ENCODE results near the gene KANSL3.
"Not testable (repeated sequence)": the region's sequence is repeated elsewhere in the genome, so short reads cannot be mapped to it uniquely, and the experiment has no call there.

Gene KANSL3

DNA sequence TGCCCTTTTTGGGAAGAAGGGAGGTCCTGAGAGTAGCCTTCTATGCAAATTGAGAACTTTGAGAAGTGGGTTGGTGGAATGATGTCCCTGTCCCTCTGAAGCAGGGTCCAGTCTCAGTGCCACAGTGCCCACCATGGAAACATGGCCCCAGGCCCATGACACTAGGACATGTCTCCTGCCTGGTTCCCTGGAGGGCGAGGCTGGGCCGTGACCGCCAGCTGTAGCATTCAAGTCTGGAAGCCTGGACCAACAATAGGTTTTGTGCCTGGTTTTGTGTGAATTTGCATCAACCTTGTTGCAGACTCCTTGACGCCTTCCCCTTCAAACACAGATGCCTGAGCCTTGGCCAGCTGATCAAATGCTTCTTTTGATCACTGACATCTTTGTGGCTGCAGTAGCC is 74.1 kb downstream of the KANSL3 start:
- no peak for DNase-seq (ENCODE audit: low read depth, low spot score)

DNA sequence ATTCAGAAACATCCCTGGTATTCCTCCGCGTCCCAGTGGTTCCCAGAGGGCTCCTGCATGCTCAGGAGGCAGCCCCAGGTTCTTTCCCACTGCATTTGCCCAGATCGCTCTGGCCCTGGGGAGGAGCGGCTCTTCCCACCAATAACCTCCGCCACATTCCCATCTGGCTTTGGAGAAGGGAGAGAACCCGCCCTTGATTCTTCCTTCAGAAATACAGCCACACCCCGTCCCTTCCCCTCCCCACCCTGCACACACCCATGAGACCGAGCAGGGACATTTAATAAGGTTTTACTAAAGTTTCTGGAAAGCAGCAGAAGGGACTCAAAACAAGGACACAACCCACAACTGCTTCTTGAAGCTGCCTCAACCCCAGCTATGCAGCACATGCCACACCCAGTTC is 79.6 kb downstream of the KANSL3 start:
- no peak for DNase-seq (ENCODE audit: low read depth, low spot score)

DNA sequence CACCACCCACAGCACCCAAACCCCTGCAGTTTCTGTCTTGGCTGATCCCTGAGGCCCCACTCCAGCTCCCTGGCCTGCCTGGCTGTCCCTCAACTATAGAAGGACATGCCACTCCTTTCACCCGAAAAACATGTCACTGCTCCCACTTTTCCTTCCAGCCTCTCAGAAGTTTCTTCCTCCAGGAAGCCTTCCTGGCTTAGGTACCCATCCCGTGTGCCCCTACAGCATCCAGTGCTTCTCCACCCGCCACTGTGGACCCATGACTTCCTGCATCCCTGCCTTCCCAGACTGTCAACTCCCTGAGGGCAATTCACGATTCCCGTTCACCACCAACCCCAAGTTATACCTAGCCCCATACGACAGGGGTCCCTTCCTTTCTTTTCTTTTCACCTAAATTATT is 80.1 kb downstream of the KANSL3 start:
- no peak for DNase-seq (ENCODE audit: low read depth, low spot score)

DNA sequence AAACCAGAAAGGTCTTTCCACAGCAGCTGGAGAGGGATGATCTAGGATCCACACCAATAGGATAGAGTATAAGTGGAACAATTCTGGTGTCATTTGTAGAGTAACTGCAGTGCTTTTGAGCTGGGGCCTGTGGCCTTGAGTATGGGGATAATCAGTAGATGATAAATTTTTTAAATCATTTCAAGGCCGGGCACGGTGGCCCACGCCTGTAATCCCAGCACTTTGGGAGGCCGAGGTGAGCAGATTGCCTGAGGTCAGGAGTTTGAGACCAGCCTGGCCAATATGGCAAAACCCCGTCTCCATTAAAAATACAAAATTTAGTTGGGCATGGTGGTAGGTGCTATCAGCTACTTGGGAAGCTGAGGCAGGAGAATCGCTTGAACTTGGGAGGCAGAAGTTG is 80.7 kb downstream of the KANSL3 start:
- DNase-seq (ENCODE audit: low read depth, low spot score) = not testable (repeated sequence)

DNA sequence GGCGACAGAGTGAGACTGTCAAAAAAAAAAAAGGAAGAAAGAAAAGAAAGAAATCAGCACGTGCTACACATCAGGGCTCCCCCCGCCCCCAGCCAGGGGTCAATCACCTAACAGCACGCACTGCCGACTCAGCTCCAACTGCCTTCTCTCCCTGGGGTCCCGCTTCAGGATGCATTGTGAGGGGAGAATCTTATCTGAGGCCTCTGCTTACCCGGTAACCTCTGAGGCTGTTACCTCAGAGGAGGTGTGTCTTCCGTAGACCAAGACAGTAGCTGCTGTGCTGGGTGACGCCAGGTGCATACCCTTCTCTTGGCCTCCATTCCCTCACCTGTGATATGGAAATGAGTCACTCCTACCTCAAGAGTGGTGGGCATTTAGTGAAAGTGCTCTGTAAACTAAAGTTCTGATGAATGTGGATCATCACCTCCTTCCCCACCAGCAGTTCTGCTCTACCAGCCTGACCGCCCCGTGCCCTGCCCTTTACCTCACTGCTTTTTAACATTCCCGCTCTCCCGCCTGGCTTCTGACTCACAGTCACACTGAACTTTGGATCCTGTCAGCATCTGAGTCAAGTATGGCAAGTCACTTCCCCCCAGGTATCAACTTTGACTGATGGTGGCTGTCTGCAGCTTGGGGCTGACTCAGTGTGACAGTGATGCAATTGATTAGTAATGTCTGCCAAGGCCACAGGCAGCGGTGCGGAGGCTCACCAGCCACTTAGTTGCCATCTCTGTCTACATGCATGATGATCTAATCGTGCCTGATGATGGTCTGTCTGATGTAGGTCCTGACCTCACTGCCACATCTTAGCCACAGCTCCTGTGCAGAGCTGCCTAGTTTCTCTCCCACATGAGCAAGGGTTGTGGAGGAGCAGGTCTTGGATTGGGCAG is 81.4 kb downstream of the KANSL3 start:
- no peak for DNase-seq (ENCODE audit: low read depth, low spot score)

DNA sequence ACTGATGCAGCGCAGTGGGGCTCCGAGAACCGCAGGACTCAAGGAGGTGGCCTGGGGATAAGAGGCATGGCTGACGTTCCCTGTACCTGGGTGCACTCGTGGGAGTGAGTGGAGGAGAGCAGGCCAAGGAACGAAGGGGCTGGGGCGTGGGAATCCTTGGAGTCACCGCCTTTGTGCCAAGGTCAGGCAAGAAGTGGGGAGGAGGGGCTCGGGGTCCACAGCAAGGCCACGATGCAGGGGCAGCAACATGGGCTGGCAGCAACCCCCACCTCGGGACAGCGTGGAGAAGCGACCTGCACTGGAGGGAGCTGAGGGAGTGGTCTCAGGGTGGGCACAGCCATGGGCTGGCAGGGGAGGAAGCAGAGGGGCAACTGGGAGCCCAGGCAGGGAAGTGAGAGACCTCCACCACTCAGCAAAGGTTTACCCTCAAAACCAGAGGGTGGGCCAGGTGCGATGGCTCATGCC is 82.9 kb downstream of the KANSL3 start:
- no peak for DNase-seq (ENCODE audit: low read depth, low spot score)

DNA sequence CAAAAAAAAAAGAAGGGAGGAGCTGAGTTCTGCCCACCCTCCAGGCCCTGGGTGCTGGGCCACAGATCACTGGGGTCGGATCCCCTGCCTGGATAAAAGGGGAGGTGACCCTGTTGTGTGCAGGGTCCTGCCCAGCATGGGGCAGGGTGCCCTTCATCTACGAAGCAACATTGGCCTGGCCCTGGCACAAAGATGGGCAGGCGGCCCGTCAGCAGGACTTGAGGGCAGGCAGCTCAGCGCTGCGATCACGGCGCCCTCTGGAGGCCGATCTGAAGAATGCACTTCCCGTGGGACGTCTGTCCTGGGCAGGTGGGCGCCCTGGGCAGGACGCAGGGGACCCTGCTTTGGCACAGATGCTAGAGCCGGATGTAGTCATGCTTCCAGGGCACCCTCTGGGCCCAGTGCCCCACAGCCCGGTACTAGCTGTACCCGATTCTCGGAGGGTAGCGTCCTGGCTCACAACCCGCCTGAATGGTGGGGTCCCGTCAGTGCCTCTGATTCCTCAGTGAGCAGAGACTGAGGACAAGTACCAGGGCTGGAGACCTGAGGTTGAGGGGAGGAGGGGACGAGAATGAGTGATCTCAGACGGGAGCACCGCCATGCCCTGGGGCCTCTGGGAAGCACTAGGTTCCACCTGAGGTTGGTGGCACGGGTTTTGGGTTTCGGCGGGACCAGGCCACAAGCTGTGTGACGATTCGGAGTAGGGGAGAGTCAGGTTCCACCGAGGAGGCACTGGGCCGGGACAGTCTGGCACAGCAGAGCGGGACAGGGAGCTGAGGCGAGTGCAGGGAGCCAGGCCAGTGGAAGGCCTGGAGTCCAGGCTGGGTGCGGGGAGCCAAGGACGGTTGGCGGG is 83.6 kb downstream of the KANSL3 start:
- DNase-seq (ENCODE audit: low read depth, low spot score) = no peak

DNA sequence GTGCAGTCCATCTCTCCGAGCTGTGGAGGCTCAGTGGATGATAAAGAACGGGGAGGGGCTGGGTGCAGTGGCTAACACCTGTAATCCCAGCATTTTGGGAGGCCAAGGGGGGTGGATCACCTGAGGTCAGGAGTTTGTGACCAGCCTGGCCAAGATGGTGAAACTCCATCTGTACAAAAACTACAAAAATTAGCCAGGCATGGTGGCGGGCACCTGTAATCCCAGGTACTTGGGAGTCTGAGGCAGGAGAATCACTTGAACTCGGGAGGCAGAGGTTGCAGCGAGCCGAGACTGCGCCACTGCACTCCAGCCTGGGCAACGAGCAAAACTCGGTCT is 84.2 kb downstream of the KANSL3 start:
- DNase-seq (ENCODE audit: low read depth, low spot score) = not testable (repeated sequence)

DNA sequence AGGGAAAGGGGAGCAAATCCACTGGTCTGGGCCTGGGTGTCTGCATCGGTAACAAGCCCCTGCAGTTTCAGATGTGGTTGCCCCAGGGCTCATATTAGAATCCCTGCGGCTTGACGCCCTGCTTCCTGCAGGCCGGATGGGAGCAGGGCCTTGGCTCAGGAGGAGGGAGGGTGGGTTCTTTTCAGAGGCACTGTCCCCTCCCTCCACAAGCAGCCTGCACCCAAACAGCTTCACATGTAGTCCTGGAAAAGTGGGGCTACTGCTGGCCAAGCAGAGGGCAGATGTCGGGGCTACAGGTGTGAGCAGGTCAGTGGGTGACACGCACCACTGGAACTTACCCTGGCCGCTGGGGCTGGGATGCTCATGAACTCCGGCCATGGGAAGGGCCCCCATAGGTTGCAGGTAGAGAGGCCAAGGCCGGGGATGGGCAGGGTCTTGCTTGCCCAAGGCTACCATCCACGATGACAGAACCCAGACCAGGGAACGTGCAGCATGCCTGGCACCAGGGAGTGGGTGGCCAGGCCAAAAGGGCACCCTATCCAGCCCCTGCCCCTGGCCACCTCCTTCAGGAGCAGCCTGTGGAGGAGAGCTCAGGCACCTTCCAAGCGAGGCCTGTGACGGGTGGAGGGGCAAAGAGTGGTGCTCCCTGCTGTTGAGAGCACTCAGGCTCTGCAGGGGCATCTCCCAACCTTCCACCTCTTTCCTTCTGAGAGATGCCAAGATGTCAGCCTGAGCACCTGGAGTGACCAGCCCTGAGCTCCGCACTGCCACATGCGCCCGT is 84.7 kb downstream of the KANSL3 start:
- DNase-seq (ENCODE audit: low read depth, low spot score) = no peak

DNA sequence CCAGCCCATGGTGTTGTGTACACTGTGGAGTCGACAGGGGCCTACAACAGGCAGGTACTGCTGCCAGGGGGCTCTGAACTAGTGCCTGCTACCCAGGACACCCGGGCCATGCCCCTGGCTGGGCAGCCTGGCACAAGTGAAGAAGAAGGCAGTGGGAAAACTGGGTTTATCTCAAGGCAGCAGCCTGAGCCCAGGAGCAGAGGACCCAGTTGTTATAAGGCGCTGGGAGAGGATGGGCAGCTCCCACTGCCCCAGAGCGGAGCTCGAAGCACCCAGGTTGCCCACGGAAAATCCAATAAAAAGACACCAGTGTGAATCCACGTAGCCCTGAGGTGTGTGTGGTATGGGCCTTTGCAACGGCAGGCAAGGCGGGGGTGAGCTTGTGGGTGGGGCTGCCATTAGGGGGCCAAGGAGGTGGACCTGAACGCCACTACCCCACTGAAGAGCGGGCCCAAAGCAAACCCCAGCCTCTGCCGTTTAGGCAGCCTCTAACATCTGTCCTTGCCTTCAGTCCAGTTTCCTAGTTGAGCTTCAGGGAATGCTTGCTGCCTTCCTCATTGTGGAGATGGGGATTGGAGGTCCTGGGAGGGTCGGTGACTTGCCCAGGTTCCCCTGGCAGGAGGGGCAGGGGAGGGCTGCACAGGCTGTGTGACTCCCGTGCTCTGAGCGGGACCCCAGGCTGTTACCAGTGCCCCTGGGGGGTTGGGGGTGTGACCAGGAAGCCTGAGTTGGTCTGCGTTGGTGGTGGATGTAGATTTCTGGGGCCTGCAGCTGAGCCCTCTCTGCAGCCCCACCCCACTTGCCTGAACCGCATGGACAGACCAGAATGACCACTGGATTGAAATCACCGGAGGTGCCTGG is 85.6 kb downstream of the KANSL3 start:
- DNase-seq (ENCODE audit: low read depth, low spot score) = no peak

DNA sequence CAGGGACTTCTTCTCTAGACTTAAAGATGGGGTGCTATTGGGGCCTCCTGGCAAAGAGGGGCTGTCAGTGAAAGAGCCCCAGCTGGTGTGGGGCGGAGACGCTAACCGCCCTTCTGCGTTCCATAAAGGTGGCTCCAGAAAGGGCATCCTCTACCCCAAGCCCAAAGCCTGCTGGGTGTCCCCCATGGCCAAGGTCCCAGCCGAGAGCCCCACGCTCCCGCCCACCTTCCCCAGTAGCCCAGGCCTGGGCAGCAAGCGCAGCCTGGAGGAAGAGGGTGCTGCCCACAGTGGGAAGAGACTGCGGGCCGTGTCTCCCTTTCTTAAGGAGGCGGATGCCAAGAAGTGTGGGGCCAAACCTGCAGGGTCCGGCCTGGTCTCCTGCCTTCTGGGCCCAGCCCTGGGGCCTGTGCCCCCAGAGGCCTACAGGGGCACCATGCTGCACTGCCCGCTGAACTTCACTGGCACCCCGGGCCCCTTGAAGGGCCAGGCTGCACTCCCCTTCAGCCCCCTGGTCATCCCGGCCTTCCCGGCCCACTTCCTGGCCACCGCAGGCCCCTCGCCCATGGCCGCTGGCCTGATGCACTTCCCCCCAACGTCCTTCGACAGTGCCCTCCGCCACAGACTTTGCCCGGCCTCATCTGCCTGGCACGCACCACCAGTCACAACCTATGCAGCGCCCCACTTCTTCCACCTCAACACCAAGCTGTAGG is 86.4 kb downstream of the KANSL3 start:
- DNase-seq (ENCODE audit: low read depth, low spot score) = no peak

DNA sequence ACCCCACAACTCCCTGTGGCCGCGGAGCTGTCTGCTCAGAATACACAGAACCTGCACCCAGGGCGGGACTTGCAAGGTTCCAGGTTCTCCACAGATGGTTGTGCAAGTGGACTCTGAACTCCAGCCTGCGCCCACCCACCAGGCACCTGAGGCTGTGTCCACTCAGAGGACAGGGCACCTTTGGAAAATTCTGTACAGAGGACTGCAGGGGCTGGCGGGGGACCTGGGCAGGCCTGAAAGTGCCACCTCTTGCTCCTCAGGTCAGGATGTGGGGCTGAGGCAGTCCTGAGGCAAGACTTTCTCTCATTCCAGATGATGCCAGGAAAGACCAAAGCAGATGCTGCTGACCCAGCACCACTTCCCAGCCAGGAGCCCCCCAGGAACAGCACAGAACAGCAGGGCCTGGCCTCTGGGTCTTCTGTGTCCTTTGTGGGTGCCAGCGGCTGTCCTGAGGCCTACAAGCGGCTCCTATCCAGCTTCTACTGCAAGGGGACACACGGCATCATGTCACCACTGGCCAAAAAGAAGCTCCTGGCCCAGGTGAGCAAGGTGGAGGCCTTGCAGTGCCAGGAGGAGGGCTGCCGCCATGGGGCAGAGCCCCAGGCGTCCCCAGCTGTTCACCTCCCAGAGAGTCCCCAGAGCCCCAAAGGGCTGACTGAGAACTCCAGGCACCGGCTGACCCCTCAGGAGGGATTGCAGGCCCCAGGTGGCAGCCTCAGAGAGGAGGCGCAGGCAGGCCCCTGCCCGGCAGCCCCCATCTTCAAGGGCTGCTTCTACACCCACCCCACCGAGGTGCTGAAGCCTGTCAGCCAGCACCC is 87.1 kb downstream of the KANSL3 start:
- DNase-seq (ENCODE audit: low read depth, low spot score) = no peak

DNA sequence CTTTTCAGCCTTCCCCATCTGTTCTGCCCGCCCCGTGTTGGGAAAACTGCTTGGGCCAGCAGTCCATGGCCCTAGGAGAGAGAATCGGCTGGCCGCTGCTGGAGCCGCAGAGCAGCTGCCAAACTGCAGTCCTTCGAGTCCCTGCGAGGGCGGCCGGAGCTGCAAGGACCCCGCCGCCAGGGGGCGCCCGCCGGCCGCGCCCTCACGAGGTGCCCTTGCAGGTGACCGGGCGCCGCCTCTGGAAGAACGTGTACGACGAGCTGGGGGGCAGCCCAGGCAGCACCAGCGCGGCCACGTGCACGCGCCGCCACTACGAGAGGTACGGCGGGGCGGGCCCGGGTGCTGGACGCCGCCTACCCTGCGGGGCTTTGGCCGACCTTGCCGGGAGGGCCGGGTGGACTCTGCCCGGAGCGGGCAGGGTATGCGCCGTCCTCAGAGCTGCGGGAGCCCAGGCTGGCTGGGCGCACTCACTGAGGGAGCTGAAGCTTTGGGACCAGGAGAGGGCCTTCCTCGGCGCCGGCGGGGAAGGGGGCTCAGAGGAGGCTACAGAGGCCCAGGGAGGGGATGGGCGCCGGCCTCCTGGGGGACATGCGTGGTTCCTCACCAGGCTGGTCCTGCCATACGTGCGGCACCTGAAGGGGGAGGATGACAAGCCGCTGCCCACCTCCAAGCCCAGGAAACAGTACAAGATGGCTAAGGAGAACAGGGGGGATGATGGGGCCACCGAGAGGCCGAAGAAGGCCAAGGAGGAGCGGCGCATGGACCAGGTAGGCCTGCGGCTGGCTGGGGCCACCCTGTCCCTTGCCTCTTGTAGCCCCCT is 87.9 kb downstream of the KANSL3 start:
- no peak for DNase-seq (ENCODE audit: low read depth, low spot score)

DNA sequence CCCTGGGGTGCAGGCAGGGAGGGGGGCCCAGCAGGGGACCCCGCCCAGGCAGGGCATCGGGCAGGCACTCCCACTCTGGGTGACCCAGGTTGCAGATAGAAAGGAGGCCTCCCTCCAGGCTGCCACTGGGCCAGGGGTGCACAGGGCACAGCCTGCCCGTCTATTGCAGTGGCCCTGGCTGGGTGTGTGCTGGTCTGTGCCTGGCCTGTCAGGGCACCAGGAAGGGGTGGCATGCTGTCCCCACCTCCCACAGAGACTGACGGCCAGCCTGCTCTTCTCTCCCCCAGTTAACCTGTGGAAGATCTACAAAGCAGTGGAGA is 88.7 kb downstream of the KANSL3 start:
- no peak for DNase-seq (ENCODE audit: low read depth, low spot score)

DNA sequence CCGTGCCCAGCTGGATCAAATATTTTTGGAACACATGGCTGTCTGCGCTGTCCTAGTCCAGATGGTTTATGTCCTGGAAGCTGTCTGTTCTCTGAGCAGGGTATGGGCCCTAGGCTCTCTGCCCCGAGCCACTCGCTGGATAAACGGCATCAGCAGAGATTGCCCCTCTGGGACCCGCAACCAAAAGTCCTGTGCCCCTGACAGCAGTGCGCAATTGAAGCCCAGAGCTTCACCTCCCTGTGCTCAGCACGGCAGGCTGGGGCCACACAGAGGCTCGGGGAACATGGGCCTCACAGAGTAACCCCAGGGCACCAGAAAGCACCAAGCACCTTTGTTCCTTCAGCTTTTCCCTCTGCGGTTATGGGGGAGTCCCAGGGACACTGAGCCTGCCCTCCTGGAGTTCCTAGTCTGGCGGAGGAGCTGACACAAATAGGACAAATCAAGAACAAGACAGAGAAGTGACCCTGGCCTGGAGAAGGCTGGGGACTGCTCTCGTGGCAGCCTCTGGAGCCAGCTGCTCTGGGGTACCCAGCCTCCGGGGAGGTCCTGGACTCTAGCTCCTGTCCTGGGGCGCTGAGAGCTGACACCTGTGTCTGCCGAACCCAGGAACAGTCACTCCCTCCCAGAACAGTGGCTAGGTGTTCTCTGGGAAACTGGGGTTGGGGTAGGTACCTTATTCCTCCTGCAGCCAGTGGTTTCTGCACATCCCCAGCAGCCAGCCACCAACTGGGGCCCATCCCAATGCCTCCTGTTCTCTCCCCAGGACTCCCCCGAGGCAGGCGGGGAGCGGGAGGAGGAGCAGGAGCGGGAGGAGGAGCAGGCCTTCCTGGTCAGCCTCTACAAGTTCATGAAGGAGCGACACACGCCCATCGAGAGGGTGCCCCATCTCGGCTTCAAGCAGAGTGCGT is 89.3 kb downstream of the KANSL3 start:
- DNase-seq (ENCODE audit: low read depth, low spot score) = no peak

DNA sequence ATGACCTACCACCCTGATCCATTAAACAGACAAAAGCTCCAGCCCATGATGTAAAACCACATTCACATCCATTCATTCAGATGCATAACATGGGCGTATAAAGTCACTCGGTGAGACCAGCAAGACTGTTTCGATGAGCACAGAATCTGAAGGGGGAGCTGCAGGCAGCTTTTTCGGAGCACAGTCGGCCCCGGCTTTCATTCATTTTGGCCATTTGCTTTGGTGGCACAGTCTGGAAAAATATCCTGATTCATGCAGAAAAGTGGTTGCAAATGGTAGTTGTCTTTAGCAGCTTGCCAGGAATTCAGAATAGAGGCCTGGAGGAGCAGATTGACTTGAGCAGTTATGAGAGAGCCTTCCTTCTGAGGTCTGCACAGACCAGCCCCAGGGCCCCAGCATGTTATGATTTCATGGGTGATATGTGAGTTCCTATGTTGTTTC is 90.4 kb downstream of the KANSL3 start:
- no peak for DNase-seq (ENCODE audit: low read depth, low spot score)

DNA sequence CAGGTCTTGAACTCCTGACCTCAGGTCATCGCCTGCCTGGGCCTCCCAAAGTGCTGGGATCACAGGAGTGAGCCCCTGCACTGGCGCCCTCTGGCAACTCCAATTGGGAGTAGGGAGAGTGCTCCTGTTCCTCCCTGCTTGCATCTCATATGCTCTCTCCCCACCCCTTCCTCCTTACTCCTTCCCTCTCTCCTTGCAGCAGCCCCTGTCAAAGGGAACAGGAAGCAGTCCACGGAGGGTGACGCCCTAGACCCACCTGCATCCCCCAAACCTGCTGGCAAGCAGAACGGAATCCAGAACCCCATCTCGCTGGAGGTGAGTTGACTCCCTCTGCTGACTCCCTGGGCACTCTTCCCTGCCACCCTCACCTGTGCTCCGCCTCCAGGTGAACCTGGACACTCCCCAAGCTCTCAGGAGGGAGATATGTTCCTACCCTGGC is 90.9 kb downstream of the KANSL3 start:
- DNase-seq (ENCODE audit: low read depth, low spot score) = no peak

DNA sequence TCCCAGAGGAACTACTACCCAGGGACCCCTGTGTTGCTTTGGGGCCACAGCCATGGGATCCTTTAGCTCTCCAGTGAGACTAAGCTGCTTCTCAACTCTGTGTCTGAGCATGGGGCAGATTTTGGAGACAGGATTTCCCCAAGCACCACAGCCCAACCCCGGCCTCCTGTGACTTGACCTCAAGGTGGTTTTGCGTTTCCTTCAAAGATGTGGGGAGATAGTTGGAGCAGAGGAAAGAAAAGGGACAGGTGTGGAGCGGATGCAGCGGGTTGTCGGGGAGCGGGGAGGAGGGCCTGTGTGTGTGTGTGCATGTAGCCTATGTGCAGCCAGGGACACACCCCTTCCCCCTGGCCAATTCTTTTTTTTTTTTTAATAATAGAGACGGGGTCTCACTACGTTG is 91.3 kb downstream of the KANSL3 start:
- no peak for DNase-seq (ENCODE audit: low read depth, low spot score)

All from iPS DF 19.7 (cell line).